Measurements from ENCODE around the gene SPACA6. TPM values are rescaled to one million over a fixed set of nuclear protein-coding genes. Genes with fewer than 3 reads are reported as not detected.

The SPACA6 gene
- total and polyA plus RNA-seq, 4 donors = 0.92 to 2.5 (median 1.3) TPM

GRCh38 chr19:51706296-51706695 is 13.2 kb downstream of the SPACA6 start (continued):
- no peak for TF ChIP-seq CTCF (IDR thresholded peaks at IDR 0.05; ENCODE audit: low read depth, low read length, missing input control)
- TF ChIP-seq FOXA1 (IDR thresholded peaks at IDR 0.05) = no peak
- TF ChIP-seq RXRA (IDR thresholded peaks at IDR 0.05) = no peak

DNA sequence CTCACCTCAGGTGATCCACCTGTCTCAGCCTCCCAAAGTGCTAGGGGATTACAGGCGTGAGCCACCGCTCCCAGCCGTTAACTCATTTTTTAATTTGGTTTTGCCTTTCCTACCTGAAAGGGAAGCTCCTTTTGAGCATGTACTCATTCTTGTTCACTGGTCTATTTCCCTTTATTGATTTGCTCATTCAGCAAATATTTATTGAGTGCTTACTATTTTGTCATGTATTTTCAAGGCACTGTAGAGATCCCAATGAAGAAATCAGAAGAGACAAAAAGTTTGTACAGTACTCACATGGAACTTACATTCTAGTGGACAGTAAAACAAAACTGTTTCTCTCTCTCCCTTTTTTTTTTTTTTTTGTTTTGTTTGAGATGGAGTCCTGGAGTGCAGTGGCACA is 13.8 kb downstream of the SPACA6 start:
- peaks cover 0 to 4% (median 2%) of the 10 kb centered on the region in 4 donors for H3K4me1 ChIP-seq (ENCODE audit: control insufficient read depth in 4 of 4, insufficient read depth in 4 of 4, low read length in 3 of 4)
- no peak for TF ChIP-seq FOXA1 (IDR thresholded peaks at IDR 0.05)
- TF ChIP-seq RAD21 (IDR thresholded peaks at IDR 0.05) = no peak
- TF ChIP-seq YY1 (IDR thresholded peaks at IDR 0.05) = no peak
- no peak for TF ChIP-seq NR2F2 (IDR thresholded peaks at IDR 0.05)
- TF ChIP-seq ATF3 (IDR thresholded peaks at IDR 0.05) = no peak
- TF ChIP-seq SP1 (IDR thresholded peaks at IDR 0.05) = no peak
- TF ChIP-seq HNF4A (conservative IDR thresholded peaks at IDR 0.05) = no peak
- no peak for TF ChIP-seq JUND (IDR thresholded peaks at IDR 0.05)
- TF ChIP-seq CTCF (IDR thresholded peaks at IDR 0.05; ENCODE audit: low read depth, low read length, missing input control) = no peak
- no peak for TF ChIP-seq GABPA (IDR thresholded peaks at IDR 0.05 in 1 of 2, conservative IDR thresholded peaks at IDR 0.05 in 1 of 2)
- TF ChIP-seq EGR1 (IDR thresholded peaks at IDR 0.05; ENCODE audit: low read depth in 2 of 2) = no peak
- TF ChIP-seq REST (IDR thresholded peaks at IDR 0.05) = no peak
- TF ChIP-seq TAF1 (conservative IDR thresholded peaks at IDR 0.05) = no peak
- TF ChIP-seq RXRA (IDR thresholded peaks at IDR 0.05) = no peak
- TF ChIP-seq, protein P1, sequence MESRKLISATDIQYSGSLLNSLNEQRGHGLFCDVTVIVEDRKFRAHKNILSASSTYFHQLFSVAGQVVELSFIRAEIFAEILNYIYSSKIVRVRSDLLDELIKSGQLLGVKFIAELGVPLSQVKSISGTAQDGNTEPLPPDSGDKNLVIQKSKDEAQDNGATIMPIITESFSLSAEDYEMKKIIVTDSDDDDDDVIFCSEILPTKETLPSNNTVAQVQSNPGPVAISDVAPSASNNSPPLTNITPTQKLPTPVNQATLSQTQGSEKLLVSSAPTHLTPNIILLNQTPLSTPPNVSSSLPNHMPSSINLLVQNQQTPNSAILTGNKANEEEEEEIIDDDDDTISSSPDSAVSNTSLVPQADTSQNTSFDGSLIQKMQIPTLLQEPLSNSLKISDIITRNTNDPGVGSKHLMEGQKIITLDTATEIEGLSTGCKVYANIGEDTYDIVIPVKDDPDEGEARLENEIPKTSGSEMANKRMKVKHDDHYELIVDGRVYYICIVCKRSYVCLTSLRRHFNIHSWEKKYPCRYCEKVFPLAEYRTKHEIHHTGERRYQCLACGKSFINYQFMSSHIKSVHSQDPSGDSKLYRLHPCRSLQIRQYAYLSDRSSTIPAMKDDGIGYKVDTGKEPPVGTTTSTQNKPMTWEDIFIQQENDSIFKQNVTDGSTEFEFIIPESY (IDR thresholded peaks at IDR 0.05) = no peak
- TF ChIP-seq HNF4G (IDR thresholded peaks at IDR 0.05) = no peak
- TF ChIP-seq MAX (IDR thresholded peaks at IDR 0.05) = no peak
- no peak for TF ChIP-seq FOXA2 (IDR thresholded peaks at IDR 0.05)
- H3K9ac ChIP-seq (ENCODE audit: low read depth in 1 of 2, low read length in 2 of 2) = no peak overlapping the region
- DNase-seq (ENCODE audit: low spot score) = no peak
- no peak overlapping the region for H3K4me3 ChIP-seq (ENCODE audit: low read depth in 1 of 3, low read length in 3 of 3)
- 96% methylated on average over 3 of the region's 3 CpGs for WGBS
- no peak overlapping the region for H3K27ac ChIP-seq (ENCODE audit: low read depth in 1 of 2, low read length in 2 of 2)
- H3K27me3 ChIP-seq (ENCODE audit: control insufficient read depth in 4 of 4, insufficient read depth in 4 of 4, low read length in 3 of 4) = no peaks in the 10 kb centered on the region
- H3K36me3 ChIP-seq (ENCODE audit: control insufficient read depth in 4 of 4, insufficient read depth in 3 of 4, low read depth in 1 of 4, low read length in 3 of 4) = no peaks in the 10 kb centered on the region
- H3K9me3 ChIP-seq (ENCODE audit: control insufficient read depth in 4 of 4, low read length in 3 of 4) = no peaks in the 10 kb centered on the region
